HepG2 (cell line): ENCODE data around the gene ZNF444. TPM values are rescaled to one million over a fixed set of nuclear protein-coding genes. Genes with fewer than 3 reads are reported as not detected.

Source experiments
- CEBPB ChIP-seq: IDR thresholded peaks from 2 replicates; pipeline ENCODE4 v1.6.1; 2011; ENCODE audit warnings: low read depth, low read length, improper control_type of control experiment, borderline replicate concordance
- CHD2 ChIP-seq: IDR thresholded peaks from 2 replicates; pipeline ENCODE4 v1.6.1; 2011; ENCODE audit warnings: low read depth, low read length, improper control_type of control experiment
- PLRG1 ChIP-seq: fragments of 450-650 bp; conservative IDR thresholded peaks from 2 replicates; pipeline ENCODE4 v1.6.1; 2016
- RFX5 ChIP-seq: IDR thresholded peaks from 2 replicates; pipeline ENCODE4 v1.6.1; 2011; ENCODE audit warnings: low read depth, low read length, improper control_type of control experiment
- SOX6 ChIP-seq, 2 experiments: fragments of 450-650 bp in 1 of 2; sonication (generic) in 1 of 2; formaldehyde crosslinking in 1 of 2; IDR thresholded peaks; 2 replicates each; pipeline versions ENCODE4 v1.4.0 to v1.6.1; 2017 to 2020; ENCODE audit warnings: antibody characterized with exemption in 1 of 2, mild to moderate bottlenecking in 1 of 2, missing genetic modification reagents in 1 of 2
- TAF1 ChIP-seq: sonication (generic); formaldehyde crosslinking; IDR thresholded peaks from 2 replicates; pipeline ENCODE4 v1.4.0; 2020; ENCODE audit warnings: missing genetic modification reagents
- TMF1 ChIP-seq: sonication (generic); formaldehyde crosslinking; IDR thresholded peaks from 2 replicates; pipeline ENCODE4 v1.8.1; 2022; ENCODE audit warnings: low read depth, missing genetic modification reagents
- ZFP36L1 ChIP-seq: sonication (generic); formaldehyde crosslinking; IDR thresholded peaks from 2 replicates; pipeline ENCODE4 v1.8.0; 2022; ENCODE audit warnings: mild to moderate bottlenecking, missing genetic modification reagents, moderate library complexity
- ZIK1 ChIP-seq: sonication (generic); formaldehyde crosslinking; IDR thresholded peaks from 2 replicates; pipeline ENCODE4 v1.5.0; 2020; ENCODE audit warnings: mild to moderate bottlenecking, low read depth, missing genetic modification reagents, borderline replicate concordance
- ZNF350 ChIP-seq: sonication (generic); formaldehyde crosslinking; IDR thresholded peaks from 2 replicates; pipeline ENCODE4 v1.4.0; 2020; ENCODE audit warnings: mild to moderate bottlenecking, low read depth, missing genetic modification reagents, borderline replicate concordance
- ZNF431 ChIP-seq: sonication (generic); formaldehyde crosslinking; IDR thresholded peaks from 2 replicates; pipeline ENCODE4 v1.9.0; 2022; ENCODE audit warnings: missing genetic modification reagents, low read depth, mild to moderate bottlenecking, borderline replicate concordance
- ZNF761 ChIP-seq: sonication (generic); formaldehyde crosslinking; conservative IDR thresholded peaks from 2 replicates; pipeline ENCODE4 v1.4.0; 2020; ENCODE audit warnings: mild to moderate bottlenecking, missing genetic modification reagents
- polyA plus RNA-seq, 8 experiments: library from polyadenylated mRNA; depleted of rRNA in 3 of 8; stranded (reverse) in 7 of 8; unstranded in 1 of 8; fragments of >200 nt; fragmentation: Illumina TruSeq in 4 of 8; extraction: Trizol in 4 of 8; gene quantifications; 2 replicates each; pipeline versions ENCODE4 v1.2.1 to v1.2.3, GENCODE V29; 2011 to 2016; ENCODE audit warnings: low read depth in 4 of 8, missing spikeins in 1 of 8, mixed read lengths in 1 of 8; ENCODE audit not compliant: insufficient read depth in 1 of 8
- total RNA-seq, 5 experiments: library from RNA; depleted of rRNA; stranded (reverse); fragments of >200 nt; fragmentation: Illumina TruSeq; extraction: Trizol; gene quantifications; 2 replicates each; pipeline ENCODE4 v1.2.3, GENCODE V29; 2016; ENCODE audit warnings: low read depth in 1 of 5
- TF ChIP-seq, protein P1 (sequence below): sonication (generic); formaldehyde crosslinking; IDR thresholded peaks from 2 replicates; pipeline ENCODE4 v1.4.0; 2020; ENCODE audit warnings: missing genetic modification reagents, borderline replicate concordance
- TF ChIP-seq, protein P2 (sequence below): sonication (generic); formaldehyde crosslinking; IDR thresholded peaks from 2 replicates; pipeline ENCODE4 v1.4.0; 2020; ENCODE audit warnings: mild to moderate bottlenecking, missing genetic modification reagents
- TF ChIP-seq, protein P3 (sequence below): sonication (generic); formaldehyde crosslinking; IDR thresholded peaks from 2 replicates; pipeline ENCODE4 v1.9.0; 2021; ENCODE audit warnings: missing genetic modification reagents, borderline replicate concordance
- TF ChIP-seq, protein P4 (sequence below): sonication (generic); formaldehyde crosslinking; IDR thresholded peaks from 2 replicates; pipeline ENCODE4 v1.4.0; 2020; ENCODE audit warnings: mild to moderate bottlenecking, missing genetic modification reagents
- TF ChIP-seq, protein P5 (sequence below): sonication (generic); formaldehyde crosslinking; IDR thresholded peaks from 2 replicates; pipeline ENCODE4 v1.8.0; 2022; ENCODE audit warnings: missing genetic modification reagents, low read depth, mild to moderate bottlenecking, borderline replicate concordance

The ZNF444 gene
- total and polyA plus RNA-seq, 2 of the 13 experiments (the other 11 are each of a cell fraction or from before 2014, with no cell fraction given) = 27.4 to 30.3 TPM

DNA sequence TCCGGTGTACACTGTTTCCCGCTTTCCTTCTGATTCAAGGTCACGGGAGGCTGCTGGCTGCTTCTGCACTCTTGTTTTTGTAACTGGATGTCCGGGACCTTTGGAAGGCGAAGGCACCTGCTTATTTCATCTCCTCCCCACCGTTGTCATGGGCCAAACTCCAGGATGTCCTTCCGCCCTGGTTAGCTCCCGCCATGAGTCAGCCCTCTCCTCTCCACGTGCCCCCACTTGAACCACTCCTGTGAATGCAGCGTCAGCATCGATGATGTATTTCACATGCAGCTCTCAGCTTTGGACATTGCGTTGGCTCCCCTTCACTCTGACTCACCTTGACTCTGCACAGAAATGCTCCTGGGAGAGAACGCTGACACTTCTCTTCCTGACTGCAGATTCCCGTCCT is 29.2 kb downstream of the ZNF444 start (continued):
- TF ChIP-seq ZNF761 (CRISPR knock-in tag) (0 out of 2 replicates have a peak, but pooled peaks have one; percentile 32), PLRG1 (no peak), CHD2 (no peak; the same call in 1 of the 2 replicates), TAF1 (peak; percentile 27; the same call in 1 of the 2 replicates), ZNF431 (CRISPR knock-in tag) (peak; percentile 63; the same call in 1 of the 2 replicates), ZFP36L1 (CRISPR knock-in tag) (0 out of 2 replicates have a peak, but pooled peaks have one; percentile 44), SOX6 (IDR thresholded peaks at IDR 0.05) (no peak), SOX6 (CRISPR knock-in tag; IDR thresholded peaks at IDR 0.05) (0 out of 2 replicates have a peak, but pooled peaks have one; percentile 25), RFX5 (peak; percentile 67; the same call in 1 of the 2 replicates), ZIK1 (CRISPR knock-in tag) (peak; percentile 80; the same call in 1 of the 2 replicates), TMF1 (CRISPR knock-in tag) (no peak), ZNF350 (peak; percentile 42; the same call in 1 of the 2 replicates), CEBPB (peak; percentile 66)
- TF ChIP-seq, protein P1, sequence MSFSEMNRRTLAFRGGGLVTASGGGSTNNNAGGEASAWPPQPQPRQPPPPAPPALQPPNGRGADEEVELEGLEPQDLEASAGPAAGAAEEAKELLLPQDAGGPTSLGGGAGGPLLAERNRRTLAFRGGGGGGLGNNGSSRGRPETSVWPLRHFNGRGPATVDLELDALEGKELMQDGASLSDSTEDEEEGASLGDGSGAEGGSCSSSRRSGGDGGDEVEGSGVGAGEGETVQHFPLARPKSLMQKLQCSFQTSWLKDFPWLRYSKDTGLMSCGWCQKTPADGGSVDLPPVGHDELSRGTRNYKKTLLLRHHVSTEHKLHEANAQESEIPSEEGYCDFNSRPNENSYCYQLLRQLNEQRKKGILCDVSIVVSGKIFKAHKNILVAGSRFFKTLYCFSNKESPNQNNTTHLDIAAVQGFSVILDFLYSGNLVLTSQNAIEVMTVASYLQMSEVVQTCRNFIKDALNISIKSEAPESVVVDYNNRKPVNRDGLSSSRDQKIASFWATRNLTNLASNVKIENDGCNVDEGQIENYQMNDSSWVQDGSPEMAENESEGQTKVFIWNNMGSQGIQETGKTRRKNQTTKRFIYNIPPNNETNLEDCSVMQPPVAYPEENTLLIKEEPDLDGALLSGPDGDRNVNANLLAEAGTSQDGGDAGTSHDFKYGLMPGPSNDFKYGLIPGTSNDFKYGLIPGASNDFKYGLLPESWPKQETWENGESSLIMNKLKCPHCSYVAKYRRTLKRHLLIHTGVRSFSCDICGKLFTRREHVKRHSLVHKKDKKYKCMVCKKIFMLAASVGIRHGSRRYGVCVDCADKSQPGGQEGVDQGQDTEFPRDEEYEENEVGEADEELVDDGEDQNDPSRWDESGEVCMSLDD (CRISPR knock-in tag) = no peak
- TF ChIP-seq, protein P2, sequence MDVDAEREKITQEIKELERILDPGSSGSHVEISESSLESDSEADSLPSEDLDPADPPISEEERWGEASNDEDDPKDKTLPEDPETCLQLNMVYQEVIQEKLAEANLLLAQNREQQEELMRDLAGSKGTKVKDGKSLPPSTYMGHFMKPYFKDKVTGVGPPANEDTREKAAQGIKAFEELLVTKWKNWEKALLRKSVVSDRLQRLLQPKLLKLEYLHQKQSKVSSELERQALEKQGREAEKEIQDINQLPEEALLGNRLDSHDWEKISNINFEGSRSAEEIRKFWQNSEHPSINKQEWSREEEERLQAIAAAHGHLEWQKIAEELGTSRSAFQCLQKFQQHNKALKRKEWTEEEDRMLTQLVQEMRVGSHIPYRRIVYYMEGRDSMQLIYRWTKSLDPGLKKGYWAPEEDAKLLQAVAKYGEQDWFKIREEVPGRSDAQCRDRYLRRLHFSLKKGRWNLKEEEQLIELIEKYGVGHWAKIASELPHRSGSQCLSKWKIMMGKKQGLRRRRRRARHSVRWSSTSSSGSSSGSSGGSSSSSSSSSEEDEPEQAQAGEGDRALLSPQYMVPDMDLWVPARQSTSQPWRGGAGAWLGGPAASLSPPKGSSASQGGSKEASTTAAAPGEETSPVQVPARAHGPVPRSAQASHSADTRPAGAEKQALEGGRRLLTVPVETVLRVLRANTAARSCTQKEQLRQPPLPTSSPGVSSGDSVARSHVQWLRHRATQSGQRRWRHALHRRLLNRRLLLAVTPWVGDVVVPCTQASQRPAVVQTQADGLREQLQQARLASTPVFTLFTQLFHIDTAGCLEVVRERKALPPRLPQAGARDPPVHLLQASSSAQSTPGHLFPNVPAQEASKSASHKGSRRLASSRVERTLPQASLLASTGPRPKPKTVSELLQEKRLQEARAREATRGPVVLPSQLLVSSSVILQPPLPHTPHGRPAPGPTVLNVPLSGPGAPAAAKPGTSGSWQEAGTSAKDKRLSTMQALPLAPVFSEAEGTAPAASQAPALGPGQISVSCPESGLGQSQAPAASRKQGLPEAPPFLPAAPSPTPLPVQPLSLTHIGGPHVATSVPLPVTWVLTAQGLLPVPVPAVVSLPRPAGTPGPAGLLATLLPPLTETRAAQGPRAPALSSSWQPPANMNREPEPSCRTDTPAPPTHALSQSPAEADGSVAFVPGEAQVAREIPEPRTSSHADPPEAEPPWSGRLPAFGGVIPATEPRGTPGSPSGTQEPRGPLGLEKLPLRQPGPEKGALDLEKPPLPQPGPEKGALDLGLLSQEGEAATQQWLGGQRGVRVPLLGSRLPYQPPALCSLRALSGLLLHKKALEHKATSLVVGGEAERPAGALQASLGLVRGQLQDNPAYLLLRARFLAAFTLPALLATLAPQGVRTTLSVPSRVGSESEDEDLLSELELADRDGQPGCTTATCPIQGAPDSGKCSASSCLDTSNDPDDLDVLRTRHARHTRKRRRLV = no peak
- TF ChIP-seq, protein P3, sequence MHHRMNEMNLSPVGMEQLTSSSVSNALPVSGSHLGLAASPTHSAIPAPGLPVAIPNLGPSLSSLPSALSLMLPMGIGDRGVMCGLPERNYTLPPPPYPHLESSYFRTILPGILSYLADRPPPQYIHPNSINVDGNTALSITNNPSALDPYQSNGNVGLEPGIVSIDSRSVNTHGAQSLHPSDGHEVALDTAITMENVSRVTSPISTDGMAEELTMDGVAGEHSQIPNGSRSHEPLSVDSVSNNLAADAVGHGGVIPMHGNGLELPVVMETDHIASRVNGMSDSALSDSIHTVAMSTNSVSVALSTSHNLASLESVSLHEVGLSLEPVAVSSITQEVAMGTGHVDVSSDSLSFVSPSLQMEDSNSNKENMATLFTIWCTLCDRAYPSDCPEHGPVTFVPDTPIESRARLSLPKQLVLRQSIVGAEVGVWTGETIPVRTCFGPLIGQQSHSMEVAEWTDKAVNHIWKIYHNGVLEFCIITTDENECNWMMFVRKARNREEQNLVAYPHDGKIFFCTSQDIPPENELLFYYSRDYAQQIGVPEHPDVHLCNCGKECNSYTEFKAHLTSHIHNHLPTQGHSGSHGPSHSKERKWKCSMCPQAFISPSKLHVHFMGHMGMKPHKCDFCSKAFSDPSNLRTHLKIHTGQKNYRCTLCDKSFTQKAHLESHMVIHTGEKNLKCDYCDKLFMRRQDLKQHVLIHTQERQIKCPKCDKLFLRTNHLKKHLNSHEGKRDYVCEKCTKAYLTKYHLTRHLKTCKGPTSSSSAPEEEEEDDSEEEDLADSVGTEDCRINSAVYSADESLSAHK (CRISPR knock-in tag) = no peak
- TF ChIP-seq, protein P4, sequence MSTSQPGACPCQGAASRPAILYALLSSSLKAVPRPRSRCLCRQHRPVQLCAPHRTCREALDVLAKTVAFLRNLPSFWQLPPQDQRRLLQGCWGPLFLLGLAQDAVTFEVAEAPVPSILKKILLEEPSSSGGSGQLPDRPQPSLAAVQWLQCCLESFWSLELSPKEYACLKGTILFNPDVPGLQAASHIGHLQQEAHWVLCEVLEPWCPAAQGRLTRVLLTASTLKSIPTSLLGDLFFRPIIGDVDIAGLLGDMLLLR (CRISPR knock-in tag) = no peak
- TF ChIP-seq, protein P5, sequence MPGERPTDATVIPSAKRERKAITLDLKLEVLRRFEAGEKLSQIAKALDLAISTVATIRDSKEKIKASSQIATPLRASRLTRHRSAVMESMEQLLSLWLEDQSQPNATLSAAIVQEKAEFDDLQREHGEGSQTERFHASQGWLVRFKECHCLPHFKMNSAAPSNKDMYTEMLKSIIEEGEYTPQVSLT (CRISPR knock-in tag) = no peak
